MCF 10A (cell line): ENCODE results near the gene R3HDM4. TPM values are rescaled to one million over a fixed set of nuclear protein-coding genes. Genes with fewer than 3 reads are reported as not detected.
"Not testable (repeated sequence)": the region's sequence is repeated elsewhere in the genome, so short reads cannot be mapped to it uniquely, and the experiment has no call there.

ENCODE experiments used
- BruUV-seq: library from RNA; stranded (reverse); fragments of 400-500 nt; replicated peaks from 2 replicates; lab custom pipeline; 2021; lab: Mats Ljungman, UMichigan
- CTCF ChIA-PET: fragments of 300-600 bp; sonication (Branson Sonifier 250); formaldehyde crosslinking; extraction: SDS; loops from one replicate; lab custom pipeline; 2021; ENCODE audit warnings: antibody characterized with exemption, inconsistent platforms; lab: Yijun Ruan, JAX
- POLR2A ChIA-PET: fragments of 300-600, 350-650 bp; sonication (Branson Sonifier 250); formaldehyde crosslinking; extraction: SDS; loops from one replicate; lab custom pipeline; 2020; ENCODE audit warnings: antibody characterized with exemption, inconsistent platforms; lab: Yijun Ruan, JAX
- DNase-seq: peaks from one replicate; pipeline ENCODE4 v3.0.0-alpha.2; 2018; ENCODE audit not compliant: unreplicated experiment
- H3K27ac Mint-ChIP-seq: one replicate; pipeline ENCODE4 v1.8.0; 2022; ENCODE audit warnings: mild to moderate bottlenecking, low read depth, mixed read lengths; ENCODE audit not compliant: unreplicated experiment
- H3K27me3 Mint-ChIP-seq: one replicate; pipeline ENCODE4 v1.8.0; 2022; ENCODE audit warnings: mixed read lengths; ENCODE audit not compliant: insufficient read depth, unreplicated experiment
- H3K36me3 Mint-ChIP-seq: one replicate; pipeline ENCODE4 v1.8.0; 2022; ENCODE audit warnings: mild to moderate bottlenecking, moderate library complexity, mixed read lengths; ENCODE audit not compliant: insufficient read depth, unreplicated experiment
- H3K4me1 Mint-ChIP-seq: one replicate; pipeline ENCODE4 v1.8.0; 2022; ENCODE audit warnings: mixed read lengths; ENCODE audit not compliant: insufficient read depth, unreplicated experiment
- H3K4me3 Mint-ChIP-seq: one replicate; pipeline ENCODE4 v1.8.0; 2022; ENCODE audit warnings: mild to moderate bottlenecking, moderate library complexity, mixed read lengths; ENCODE audit not compliant: unreplicated experiment
- H3K9me3 Mint-ChIP-seq: one replicate; pipeline ENCODE4 v1.8.0; 2022; ENCODE audit warnings: mixed read lengths; ENCODE audit not compliant: unreplicated experiment
- intact Hi-C: fragments of 100-400 bp; cut with micrococcal nuclease; formaldehyde crosslinking; loops from 2 replicates; pipeline ENCODE4 v1.14.1; 2022
- total RNA-seq: library from RNA; stranded (reverse); gene quantifications from 2 replicates; pipeline ENCODE4 v1.2.3, GENCODE V29; 2022
- TF ChIP-seq, protein P1 (sequence below): fragments of 200-600 bp; IDR thresholded peaks from one replicate; pipeline ENCODE4 v1.8.0; 2022; ENCODE audit warnings: antibody characterized with exemption, mild to moderate bottlenecking; ENCODE audit not compliant: unreplicated experiment

The R3HDM4 gene
- total RNA-seq, 1 experiment from 2014 or later: 73.6 TPM

DNA sequence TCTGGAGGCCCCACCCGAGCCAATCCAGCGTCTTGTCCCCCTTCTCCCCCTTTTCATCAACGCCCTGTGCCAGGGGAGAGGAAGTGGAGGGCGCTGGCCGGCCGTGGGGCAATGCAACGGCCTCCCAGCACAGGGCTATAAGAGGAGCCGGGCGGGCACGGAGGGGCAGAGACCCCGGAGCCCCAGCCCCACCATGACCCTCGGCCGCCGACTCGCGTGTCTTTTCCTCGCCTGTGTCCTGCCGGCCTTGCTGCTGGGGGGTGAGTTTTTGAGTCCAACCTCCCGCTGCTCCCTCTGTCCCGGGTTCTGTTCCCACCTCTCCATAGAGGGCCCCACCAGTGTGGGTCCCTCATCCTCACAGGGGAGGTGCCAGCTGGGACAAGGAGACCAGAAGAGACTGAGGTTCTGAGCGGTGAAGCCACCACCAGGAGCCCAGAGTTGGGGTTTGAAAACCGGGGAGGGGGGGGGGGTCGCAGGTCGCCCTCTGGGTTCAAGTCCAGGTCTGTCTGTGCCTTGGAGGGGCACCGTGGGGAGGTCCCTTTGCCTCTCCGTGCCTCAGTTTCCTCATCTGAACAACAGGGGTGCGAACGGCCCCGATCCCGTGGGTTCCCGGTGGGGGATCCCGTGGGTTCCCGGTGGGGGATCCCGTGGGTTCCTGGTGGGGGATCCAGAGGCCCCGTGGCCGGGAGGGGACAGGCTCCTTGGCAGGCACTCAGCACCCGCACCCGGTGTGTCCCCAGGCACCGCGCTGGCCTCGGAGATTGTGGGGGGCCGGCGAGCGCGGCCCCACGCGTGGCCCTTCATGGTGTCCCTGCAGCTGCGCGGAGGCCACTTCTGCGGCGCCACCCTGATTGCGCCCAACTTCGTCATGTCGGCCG lies 60.6 kb downstream of the R3HDM4 start, which contains the start of gene ELANE:
Gene ELANE, plus strand, starts transcription at position 168 of the 878 bp plus-strand sequence. Its CDS starts 26 bp downstream, at position 194.
- H3K4me3 Mint-ChIP-seq: no peak within 1 kb of the TSS
- H3K9me3 Mint-ChIP-seq: no peaks in the 10 kb centered on the region
- POLR2A ChIA-PET: no interaction called here
- H3K27ac Mint-ChIP-seq: no peak within 1 kb of the TSS
- no peaks in the 10 kb centered on the region for H3K36me3 Mint-ChIP-seq
- H3K4me1 Mint-ChIP-seq: peaks cover 10% of the 10 kb centered on the region
- DNase-seq: no peak
- CTCF ChIA-PET: no interaction called here
- intact Hi-C loops: loop anchor here (10.0 kb wide), 1 partner anchor 132 kb away; the partner anchor contains the start of gene WDR18
- BruUV-seq: no TSS peak
- TF ChIP-seq, protein P1, sequence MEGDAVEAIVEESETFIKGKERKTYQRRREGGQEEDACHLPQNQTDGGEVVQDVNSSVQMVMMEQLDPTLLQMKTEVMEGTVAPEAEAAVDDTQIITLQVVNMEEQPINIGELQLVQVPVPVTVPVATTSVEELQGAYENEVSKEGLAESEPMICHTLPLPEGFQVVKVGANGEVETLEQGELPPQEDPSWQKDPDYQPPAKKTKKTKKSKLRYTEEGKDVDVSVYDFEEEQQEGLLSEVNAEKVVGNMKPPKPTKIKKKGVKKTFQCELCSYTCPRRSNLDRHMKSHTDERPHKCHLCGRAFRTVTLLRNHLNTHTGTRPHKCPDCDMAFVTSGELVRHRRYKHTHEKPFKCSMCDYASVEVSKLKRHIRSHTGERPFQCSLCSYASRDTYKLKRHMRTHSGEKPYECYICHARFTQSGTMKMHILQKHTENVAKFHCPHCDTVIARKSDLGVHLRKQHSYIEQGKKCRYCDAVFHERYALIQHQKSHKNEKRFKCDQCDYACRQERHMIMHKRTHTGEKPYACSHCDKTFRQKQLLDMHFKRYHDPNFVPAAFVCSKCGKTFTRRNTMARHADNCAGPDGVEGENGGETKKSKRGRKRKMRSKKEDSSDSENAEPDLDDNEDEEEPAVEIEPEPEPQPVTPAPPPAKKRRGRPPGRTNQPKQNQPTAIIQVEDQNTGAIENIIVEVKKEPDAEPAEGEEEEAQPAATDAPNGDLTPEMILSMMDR: no peak
- peaks cover 5% of the 10 kb centered on the region for H3K27me3 Mint-ChIP-seq

- Mint-ChIP-seq H3K27ac (no peak overlapping the region), H3K36me3 (no peaks in the 10 kb centered on the region), H3K27me3 (peaks cover 12% of the 10 kb centered on the region), H3K4me1 (peaks cover 14% of the 10 kb centered on the region), H3K9me3 (no peaks in the 10 kb centered on the region), H3K4me3 (peak overlapping the region; percentile 46)
- BruUV-seq: no TSS peak
- TF ChIP-seq, protein P1: no peak
- no peak for DNase-seq
- intact Hi-C loops: loop anchor here (10.0 kb wide), 1 partner anchor 134 kb away; the partner anchor contains the start of gene WDR18
- ChIA-PET POLR2A (interaction anchor here (0.6 to 1.5 kb wide), 5 partner anchors 43 to 133 kb away, joined by 3 to 6 read pairs (median 3); partner anchors contain the start of genes PTBP1, RNU6-9 and WDR18), CTCF (interaction anchor here (0.5 to 0.8 kb wide), 3 partner anchors 43 to 80 kb away, joined by 3 to 5 read pairs (median 3); no protein-coding TSS in a partner anchor)
Measured at GRCh38 chr19:850979-851335, 62.1 kb downstream of the R3HDM4 start.

DNA sequence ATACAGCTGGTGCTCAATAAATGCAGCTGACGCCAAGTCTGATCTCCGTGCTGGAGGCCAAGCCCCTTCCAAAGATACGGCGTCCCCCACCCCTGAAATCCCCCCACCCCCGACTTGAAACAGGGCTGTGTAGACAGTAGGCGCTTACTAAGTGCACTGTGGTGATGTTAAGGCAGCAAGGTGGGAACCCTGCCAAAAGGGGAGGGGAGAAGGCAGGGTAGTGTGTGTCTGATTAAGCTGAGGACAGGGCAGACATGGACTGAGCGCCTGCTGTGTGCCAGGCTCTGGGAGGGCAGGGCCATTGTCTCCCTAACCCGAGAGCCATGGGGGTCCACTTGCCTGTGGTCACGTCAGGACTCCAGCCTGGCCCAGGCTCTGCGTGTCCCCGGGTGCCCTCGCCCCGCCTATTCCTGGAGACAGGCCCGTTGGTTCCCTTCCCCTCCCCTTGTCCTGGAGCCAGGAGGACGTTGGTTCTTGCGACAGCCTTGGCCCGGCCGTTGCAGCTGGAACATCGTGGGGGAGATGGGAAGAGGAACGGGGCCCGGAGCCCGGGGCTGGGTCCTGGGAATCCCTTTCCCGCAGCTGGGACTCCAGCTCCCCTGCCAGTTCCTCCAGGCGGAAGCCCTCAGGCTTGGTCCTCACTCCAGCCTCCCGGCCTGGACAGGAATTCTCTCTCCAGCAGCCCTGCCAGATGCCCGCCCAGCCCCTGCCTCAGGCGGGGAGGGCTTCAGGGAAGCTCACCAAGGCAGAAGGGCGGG lies 62.6 kb downstream of the R3HDM4 start:
- Mint-ChIP-seq H3K4me1 (peaks cover 14% of the 10 kb centered on the region), H3K9me3 (no peaks in the 10 kb centered on the region), H3K4me3 (peak overlapping the region; percentile 46), H3K27me3 (peaks cover 12% of the 10 kb centered on the region), H3K27ac (no peak overlapping the region), H3K36me3 (no peaks in the 10 kb centered on the region)
- ChIA-PET POLR2A (interaction anchor here (0.6 to 1.5 kb wide), 8 partner anchors 13 to 169 kb away, joined by 3 to 6 read pairs (median 3); partner anchors contain the start of genes PTBP1, RNU6-9 and WDR18), CTCF (interaction anchor here (0.5 to 1.1 kb wide), 5 partner anchors 43 to 81 kb away, joined by 3 to 5 read pairs (median 3); no protein-coding TSS in a partner anchor)
- BruUV-seq: no TSS peak
- TF ChIP-seq, protein P1: no peak
- peak; percentile 94 for DNase-seq
- intact Hi-C loops: loop anchor here (10.0 kb wide), 1 partner anchor 134 kb away; the partner anchor contains the start of gene WDR18

DNA sequence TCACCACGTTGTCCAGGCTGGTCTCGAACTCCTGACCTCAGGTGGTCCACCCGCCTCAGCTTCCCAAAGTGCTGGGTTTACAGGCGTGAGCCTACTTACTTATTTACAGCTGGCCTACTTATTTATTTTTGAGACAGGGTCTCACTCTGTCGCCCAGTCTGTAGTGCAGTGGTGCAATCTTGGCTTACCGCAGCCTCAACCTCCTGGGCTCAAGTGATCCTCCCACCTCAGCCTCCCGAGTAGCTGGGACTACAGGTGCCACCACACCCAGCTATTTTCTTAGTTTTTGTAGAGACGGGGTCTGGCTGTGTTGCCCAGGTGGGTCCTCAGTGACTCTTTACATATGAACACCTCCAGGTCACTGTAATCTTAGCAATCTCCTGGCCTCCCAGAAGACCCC lies 63.8 kb downstream of the R3HDM4 start:
- Mint-ChIP-seq H3K27me3 (peaks cover 12% of the 10 kb centered on the region), H3K4me1 (peaks cover 14% of the 10 kb centered on the region)
- ChIA-PET CTCF (interaction anchor here (0.6 to 1.1 kb wide), 3 partner anchors 9 to 104 kb away, joined by 3 to 5 read pairs (median 3); no protein-coding TSS in a partner anchor), POLR2A (interaction anchor here (1.4 kb wide), 1 partner anchor 168 kb away, joined by 3 read pairs; no protein-coding TSS in a partner anchor)
- H3K36me3 Mint-ChIP-seq, DNase-seq, BruUV-seq, H3K4me3 Mint-ChIP-seq, H3K27ac Mint-ChIP-seq, H3K9me3 Mint-ChIP-seq, intact Hi-C loops: not testable (repeated sequence)
